Neural progenitor cell (in vitro differentiated cells): Measurements from ENCODE around the gene FPGT. TPM values are rescaled to one million over a fixed set of nuclear protein-coding genes. Genes with fewer than 3 reads are reported as not detected.
A peak's percentile ranks its signal among the peaks of the same experiment; 100 is the strongest.

ENCODE experiments used
- DNase-seq: peaks from one replicate; pipeline ENCODE4 v3.0.0-alpha.2; 2016; ENCODE audit warnings: low spot score
- H2AFZ ChIP-seq: fragments of 200-600 bp; sonication (generic); replicated peaks from 2 replicates; pipeline ENCODE4 v1.6.1; 2016; ENCODE audit warnings: antibody characterized with exemption
- H3F3A ChIP-seq: fragments of 200-600 bp; sonication (generic); 2 replicates; pipeline ENCODE4 v1.6.1; 2016; ENCODE audit warnings: antibody characterized with exemption, low read depth
- H3K27ac ChIP-seq: fragments of 200-600 bp; sonication (generic); 2 replicates; pipeline ENCODE4 v1.5.1; 2016; ENCODE audit warnings: mild to moderate bottlenecking
- H3K27me3 ChIP-seq: fragments of 200-600 bp; sonication (generic); 2 replicates; pipeline ENCODE4 v1.6.1; 2016; ENCODE audit warnings: mild to moderate bottlenecking, moderate library complexity
- H3K36me3 ChIP-seq: fragments of 200-600 bp; sonication (generic); 2 replicates; pipeline ENCODE4 v1.5.1; 2016
- H3K4me1 ChIP-seq: fragments of 200-600 bp; sonication (generic); 2 replicates; pipeline ENCODE4 v1.6.1; 2016; ENCODE audit warnings: mixed run types
- H3K4me2 ChIP-seq: fragments of 200-600 bp; sonication (generic); 2 replicates; pipeline ENCODE4 v1.6.1; 2016
- H3K4me3 ChIP-seq: fragments of 200-600 bp; sonication (generic); 2 replicates; pipeline ENCODE4 v1.5.1; 2016
- H3K79me2 ChIP-seq: fragments of 200-600 bp; sonication (generic); 2 replicates; pipeline ENCODE4 v1.6.1; 2016; ENCODE audit warnings: low read depth
- H3K9ac ChIP-seq: fragments of 200-600 bp; sonication (generic); 2 replicates; pipeline ENCODE4 v1.6.1; 2016
- H3K9me3 ChIP-seq: fragments of 200-600 bp; sonication (generic); 2 replicates; pipeline ENCODE4 v1.5.1; 2016; ENCODE audit warnings: low read depth
- H4K20me1 ChIP-seq: fragments of 200-600 bp; sonication (generic); 2 replicates; pipeline ENCODE4 v1.6.1; 2016; ENCODE audit warnings: low read depth
- H3K27ac Mint-ChIP-seq: 3 replicates; pipeline ENCODE4 v1.8.0; 2021; ENCODE audit warnings: mixed read lengths
- H3K27me3 Mint-ChIP-seq: 2 replicates; pipeline ENCODE4 v1.8.0; 2022; ENCODE audit warnings: low read depth, mild to moderate bottlenecking, inconsistent platforms, moderate library complexity, mixed read lengths; ENCODE audit not compliant: insufficient read depth
- H3K36me3 Mint-ChIP-seq: 3 replicates; pipeline ENCODE4 v1.8.0; 2021; ENCODE audit warnings: mixed read lengths
- H3K4me1 Mint-ChIP-seq: 3 replicates; pipeline ENCODE4 v1.8.0; 2021; ENCODE audit warnings: mixed read lengths
- H3K4me3 Mint-ChIP-seq: 3 replicates; pipeline ENCODE4 v1.8.0; 2021; ENCODE audit warnings: mild to moderate bottlenecking, moderate library complexity, mixed read lengths
- H3K9me3 Mint-ChIP-seq: 3 replicates; pipeline ENCODE4 v1.8.0; 2020; ENCODE audit warnings: mixed read lengths
- CTCF ChIP-seq: fragments of 200-600 bp; sonication (generic); IDR thresholded peaks from 2 replicates; pipeline ENCODE4 v1.5.1; 2017; ENCODE audit warnings: antibody characterized with exemption, mild to moderate bottlenecking
- EZH2 ChIP-seq: fragments of 200-600 bp; sonication (generic); IDR thresholded peaks from 2 replicates; pipeline ENCODE4 v1.6.1; 2017; ENCODE audit warnings: antibody characterized with exemption, mild to moderate bottlenecking, moderate library complexity
- EZH2phosphoT487 ChIP-seq: fragments of 200-600 bp; sonication (generic); IDR thresholded peaks from 2 replicates; pipeline ENCODE4 v1.6.1; 2017; ENCODE audit warnings: antibody characterized with exemption
- total RNA-seq: library from RNA; depleted of rRNA; stranded (reverse); fragments of >200 nt; gene quantifications from 2 replicates; pipeline ENCODE4 v1.2.3, GENCODE V29; 2015; ENCODE audit warnings: low replicate concordance

The FPGT gene
- total RNA-seq, 1 donor from 2014 or later = 17.2 TPM

GRCh38 chr1:74195339-74195738, 2.7 kb upstream of the FPGT start:
- H3K36me3 Mint-ChIP-seq = no peaks in the 10 kb centered on the region
- H3K4me1 Mint-ChIP-seq = no peaks in the 10 kb centered on the region
- no peak overlapping the region for H3K4me3 Mint-ChIP-seq
- Histone ChIP-seq H3K79me2 (no peaks in the 10 kb centered on the region), H3K27me3 (no peaks in the 10 kb centered on the region), H4K20me1 (no peaks in the 10 kb centered on the region), H3K27ac (no peak overlapping the region), H3K4me1 (no peaks in the 10 kb centered on the region), H2AFZ (no peak overlapping the region), H3K4me2 (no peak overlapping the region), H3F3A (no peaks in the 10 kb centered on the region), H3K36me3 (no peaks in the 10 kb centered on the region), H3K9me3 (no peaks in the 10 kb centered on the region), H3K9ac (no peak overlapping the region), H3K4me3 (no peak overlapping the region)
- H3K27me3 Mint-ChIP-seq = peaks cover 4% of the 10 kb centered on the region
- peaks cover 6% of the 10 kb centered on the region for H3K9me3 Mint-ChIP-seq
- H3K27ac Mint-ChIP-seq = no peak overlapping the region
- TF ChIP-seq EZH2phosphoT487 (no peak), CTCF (no peak), EZH2 (no peak)
- no peak for DNase-seq

- Histone ChIP-seq H3K9ac (no peak overlapping the region), H3F3A (no peaks in the 10 kb centered on the region), H4K20me1 (no peaks in the 10 kb centered on the region), H3K9me3 (no peaks in the 10 kb centered on the region), H3K4me2 (peak overlapping the region; percentile 74), H3K36me3 (no peaks in the 10 kb centered on the region), H3K4me1 (no peaks in the 10 kb centered on the region), H2AFZ (peak overlapping the region; percentile 97), H3K79me2 (no peaks in the 10 kb centered on the region), H3K27ac (no peak overlapping the region), H3K4me3 (peak overlapping the region; percentile 56), H3K27me3 (no peaks in the 10 kb centered on the region)
- TF ChIP-seq EZH2phosphoT487 (no peak), EZH2 (no peak), CTCF (no peak)
- no peak for DNase-seq
- peak overlapping the region; percentile 82 for H3K4me3 Mint-ChIP-seq
- H3K27me3 Mint-ChIP-seq = peaks cover 2% of the 10 kb centered on the region
- no peak overlapping the region for H3K27ac Mint-ChIP-seq
- no peaks in the 10 kb centered on the region for H3K4me1 Mint-ChIP-seq
- H3K9me3 Mint-ChIP-seq = peaks cover 6% of the 10 kb centered on the region
- no peaks in the 10 kb centered on the region for H3K36me3 Mint-ChIP-seq
Measured at GRCh38 chr1:74197255-74197654, 787 bp upstream of the FPGT start.

GRCh38 chr1:74199504-74199903, 1.5 kb downstream of the FPGT start:
- no peaks in the 10 kb centered on the region for H3K36me3 ChIP-seq
- no peaks in the 10 kb centered on the region for H4K20me1 ChIP-seq
- Mint-ChIP-seq H3K4me1 (no peaks in the 10 kb centered on the region), H3K27ac (no peak overlapping the region), H3K36me3 (peaks cover 2% of the 10 kb centered on the region), H3K27me3 (peaks cover 2% of the 10 kb centered on the region), H3K9me3 (peaks cover 6% of the 10 kb centered on the region), H3K4me3 (no peak overlapping the region)
- peak overlapping the region; percentile 74 for H3K4me2 ChIP-seq
- no peaks in the 10 kb centered on the region for H3K27me3 ChIP-seq
- no peak overlapping the region for H3K27ac ChIP-seq
- H3K79me2 ChIP-seq = no peaks in the 10 kb centered on the region
- H3K9me3 ChIP-seq = no peaks in the 10 kb centered on the region
- no peaks in the 10 kb centered on the region for H3F3A ChIP-seq
- no peak overlapping the region for H3K4me3 ChIP-seq
- no peak overlapping the region for H2AFZ ChIP-seq
- no peak for DNase-seq
- no peak for TF ChIP-seq CTCF
- no peak for TF ChIP-seq EZH2phosphoT487
- TF ChIP-seq EZH2 = no peak
- H3K4me1 ChIP-seq = no peaks in the 10 kb centered on the region
- H3K9ac ChIP-seq = no peak overlapping the region
